Stimulated activated CD4-positive, alpha-beta T cell treated with anti-CD3 and anti-CD28 coated beads, TNF-alpha, amount 100 ng/mL, for 1 hour (primary cell): ENCODE measurements around the gene PRAMEF13.
"Not testable (repeated sequence)": the region's sequence is repeated elsewhere in the genome, so short reads cannot be mapped to it uniquely, and the experiment has no call there.

ENCODE experiments used
- DNase-seq, 3 donors: peaks; one replicate each; pipeline ENCODE4 v3.0.0-alpha.2; 2020; ENCODE audit warnings: low read depth in 3 of 3, low spot score in 1 of 3

PRAMEF13 gene

DNA sequence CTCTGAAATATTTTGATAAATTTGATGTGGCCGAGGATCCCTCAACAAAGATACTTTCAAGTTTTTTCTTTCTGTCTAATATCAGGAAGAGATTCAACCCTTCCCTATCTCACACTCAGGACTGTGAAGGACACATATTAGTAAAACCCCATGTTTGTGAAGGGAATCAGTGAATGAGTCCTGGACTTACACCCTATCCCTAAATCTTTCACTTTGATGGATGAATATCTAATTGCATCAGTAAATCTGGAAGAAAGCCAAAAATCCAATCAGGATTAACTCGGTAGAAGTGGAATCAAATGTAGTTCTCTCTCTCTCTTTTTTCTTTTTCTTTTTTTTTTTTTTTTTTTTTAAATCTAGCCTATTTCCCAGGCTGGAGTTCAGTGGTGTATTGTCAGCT lies 29.7 kb downstream of the PRAMEF13 start, which contains the start of gene PRAMEF9:
Gene PRAMEF9 (plus strand): TSS at position 301 of the 400 bp plus-strand sequence. CDS start 3,433 bp downstream, outside the sequence.
- not testable (repeated sequence) for DNase-seq

DNA sequence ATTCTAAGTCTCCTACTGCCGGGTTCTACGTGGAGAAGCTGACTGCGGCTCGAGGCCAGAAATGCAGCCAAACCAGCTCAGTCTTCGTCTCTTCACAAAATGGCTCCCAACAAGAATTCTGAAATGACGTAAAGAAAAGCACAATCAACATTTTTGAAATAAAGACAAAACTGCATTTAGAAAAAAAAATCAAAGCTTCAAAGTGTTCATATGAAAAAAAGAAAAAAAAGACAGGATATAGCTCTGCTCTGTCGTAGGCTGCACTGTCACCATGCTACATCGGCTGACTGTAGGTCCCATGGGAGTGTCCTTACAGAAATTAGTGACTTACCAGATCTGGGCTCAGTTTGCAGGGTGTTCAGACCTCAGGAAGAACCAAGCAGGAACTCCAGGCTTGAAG lies 35.7 kb downstream of the PRAMEF13 start, which contains the start of gene HNRNPCL4:
Gene HNRNPCL4 (minus strand): TSS at position 101 of the 400 bp plus-strand sequence. CDS start 164 bp downstream, outside the sequence.
- DNase-seq = not testable (repeated sequence)

DNA sequence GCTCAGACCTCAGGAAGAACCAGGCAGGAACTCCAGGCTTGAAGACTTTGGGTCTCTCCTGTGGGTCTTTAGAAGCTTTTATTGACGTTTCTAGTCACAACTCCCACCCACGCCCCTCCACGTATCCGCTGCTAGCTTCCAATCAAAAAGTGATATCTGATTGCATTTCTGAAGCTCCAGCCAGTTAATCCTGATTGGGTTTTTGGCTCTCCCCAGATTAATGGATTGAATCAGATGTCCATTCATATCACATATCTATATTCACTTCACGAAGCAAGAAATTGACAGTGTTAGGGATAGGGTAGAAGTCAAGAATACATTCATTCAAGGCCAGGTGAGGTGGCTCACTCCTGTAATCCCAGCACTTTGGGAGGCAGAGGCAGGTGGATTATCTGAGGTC lies 45.3 kb downstream of the PRAMEF13 start, which contains the start of gene PRAMEF26:
Gene PRAMEF26 (minus strand): TSS at position 101 of the 400 bp plus-strand sequence. CDS start 2,914 bp downstream, outside the sequence.
- DNase-seq = not testable (repeated sequence)
